Skeletal muscle satellite cell (primary cell): ENCODE data around the gene ABCC11.
"Not testable (repeated sequence)": the region's sequence is repeated elsewhere in the genome, so short reads cannot be mapped to it uniquely, and the experiment has no call there.

ENCODE experiments used
- H3K27me3 ChIP-seq: 2 replicates; pipeline ENCODE4 v1.7.0; 2013; ENCODE audit warnings: low read length; ENCODE audit not compliant: control insufficient read depth, insufficient read depth
- H3K36me3 ChIP-seq: 2 replicates; pipeline ENCODE4 v1.7.0; 2013; ENCODE audit warnings: mild to moderate bottlenecking, control low read depth, low read length; ENCODE audit not compliant: insufficient read depth
- H3K4me1 ChIP-seq: 2 replicates; pipeline ENCODE4 v1.7.0; 2013; ENCODE audit warnings: low read length; ENCODE audit not compliant: control insufficient read depth, insufficient read depth
- H3K4me2 ChIP-seq: 2 replicates; pipeline ENCODE4 v1.7.0; 2013; ENCODE audit warnings: mild to moderate bottlenecking, low read length
- H3K4me3 ChIP-seq: 2 replicates; pipeline ENCODE4 v1.7.0; 2013; ENCODE audit warnings: low read length
- H3K9ac ChIP-seq: 2 replicates; pipeline ENCODE4 v1.7.0; 2013; ENCODE audit warnings: mild to moderate bottlenecking, low read depth, low read length, moderate library complexity
- H3K9me3 ChIP-seq: replicated peaks from 2 replicates; pipeline ENCODE4 v1.7.0; 2013; ENCODE audit warnings: mild to moderate bottlenecking, control low read depth, low read length

The ABCC11 gene

GRCh38 chr16:48197294-48197693, 50.0 kb downstream of the ABCC11 start:
- Histone ChIP-seq H3K4me2 (no peak overlapping the region), H3K4me3 (no peak overlapping the region), H3K9me3 (no peaks in the 10 kb centered on the region), H3K4me1 (no peaks in the 10 kb centered on the region), H3K36me3 (no peaks in the 10 kb centered on the region), H3K9ac (no peak overlapping the region), H3K27me3 (peaks cover 21% of the 10 kb centered on the region)

- Histone ChIP-seq H3K9me3 (no peaks in the 10 kb centered on the region), H3K4me3 (no peak overlapping the region), H3K4me2 (no peak overlapping the region), H3K36me3 (no peaks in the 10 kb centered on the region), H3K27me3 (peaks cover 9% of the 10 kb centered on the region), H3K9ac (no peak overlapping the region), H3K4me1 (no peaks in the 10 kb centered on the region)
Observed at GRCh38 chr16:48194828-48195556, 52.3 kb downstream of the ABCC11 start.

GRCh38 chr16:48193846-48194245, 53.5 kb downstream of the ABCC11 start:
- H3K9me3 ChIP-seq, result no peaks in the 10 kb centered on the region
- no peak overlapping the region for H3K9ac ChIP-seq
- no peak overlapping the region for H3K4me2 ChIP-seq
- peaks cover 17% of the 10 kb centered on the region for H3K27me3 ChIP-seq
- no peaks in the 10 kb centered on the region for H3K36me3 ChIP-seq
- no peak overlapping the region for H3K4me3 ChIP-seq
- H3K4me1 ChIP-seq, result no peaks in the 10 kb centered on the region

GRCh38 chr16:48188449-48189102, 58.8 kb downstream of the ABCC11 start:
- Histone ChIP-seq H3K9ac (no peak overlapping the region), H3K4me2 (no peak overlapping the region), H3K27me3 (peaks cover 42% of the 10 kb centered on the region), H3K9me3 (no peaks in the 10 kb centered on the region), H3K4me3 (no peak overlapping the region), H3K36me3 (no peaks in the 10 kb centered on the region), H3K4me1 (no peaks in the 10 kb centered on the region)

- no peak overlapping the region for H3K9ac ChIP-seq
- no peaks in the 10 kb centered on the region for H3K36me3 ChIP-seq
- no peaks in the 10 kb centered on the region for H3K4me1 ChIP-seq
- H3K27me3 ChIP-seq, result peaks cover 39% of the 10 kb centered on the region
- H3K9me3 ChIP-seq, result no peaks in the 10 kb centered on the region
- H3K4me2 ChIP-seq, result no peak overlapping the region
- H3K4me3 ChIP-seq, result no peak overlapping the region
Observed at GRCh38 chr16:48187779-48188178, 59.6 kb downstream of the ABCC11 start.

GRCh38 chr16:48184681-48185080, 62.7 kb downstream of the ABCC11 start:
- H3K9me3 ChIP-seq, result no peaks in the 10 kb centered on the region
- H3K4me2 ChIP-seq, result no peak overlapping the region
- H3K4me3 ChIP-seq, result no peak overlapping the region
- no peaks in the 10 kb centered on the region for H3K4me1 ChIP-seq
- H3K9ac ChIP-seq, result no peak overlapping the region
- peaks cover 33% of the 10 kb centered on the region for H3K27me3 ChIP-seq
- H3K36me3 ChIP-seq, result no peaks in the 10 kb centered on the region

GRCh38 chr16:48182979-48183537, 64.3 kb downstream of the ABCC11 start:
- Histone ChIP-seq H3K4me1 (no peaks in the 10 kb centered on the region), H3K27me3 (peaks cover 29% of the 10 kb centered on the region), H3K36me3 (no peaks in the 10 kb centered on the region), H3K4me3 (no peak overlapping the region), H3K9me3 (no peaks in the 10 kb centered on the region), H3K9ac (no peak overlapping the region), H3K4me2 (no peak overlapping the region)

GRCh38 chr16:48181746-48182520, 65.4 kb downstream of the ABCC11 start:
- H3K27me3 ChIP-seq, result peaks cover 29% of the 10 kb centered on the region
- H3K36me3 ChIP-seq, H3K4me2 ChIP-seq, H3K4me1 ChIP-seq, H3K9me3 ChIP-seq, H3K4me3 ChIP-seq, H3K9ac ChIP-seq: not testable (repeated sequence)

GRCh38 chr16:48180868-48181480, 66.4 kb downstream of the ABCC11 start:
- Histone ChIP-seq H3K9ac (no peak overlapping the region), H3K4me2 (no peak overlapping the region), H3K36me3 (no peaks in the 10 kb centered on the region), H3K27me3 (peaks cover 25% of the 10 kb centered on the region), H3K4me3 (no peak overlapping the region), H3K9me3 (no peaks in the 10 kb centered on the region), H3K4me1 (no peaks in the 10 kb centered on the region)

- H3K9me3 ChIP-seq, result no peaks in the 10 kb centered on the region
- H3K27me3 ChIP-seq, result peaks cover 19% of the 10 kb centered on the region
- no peak overlapping the region for H3K9ac ChIP-seq
- H3K4me2 ChIP-seq, result no peak overlapping the region
- no peak overlapping the region for H3K4me3 ChIP-seq
- no peaks in the 10 kb centered on the region for H3K4me1 ChIP-seq
- H3K36me3 ChIP-seq, result no peaks in the 10 kb centered on the region
Observed at GRCh38 chr16:48176635-48177408, 70.5 kb downstream of the ABCC11 start.
